Endodermal cell (in vitro differentiated cells): ENCODE results near the gene HMOX1. TPM values are rescaled to one million over a fixed set of nuclear protein-coding genes. Genes with fewer than 3 reads are reported as not detected.
A peak's percentile ranks its signal among the peaks of the same experiment; 100 is the strongest.

Experiments
- DNase-seq: peaks from one replicate; pipeline ENCODE4 v3.0.0-alpha.2; 2017
- H3K27ac ChIP-seq: 2 replicates; pipeline ENCODE4 v1.5.1; 2013; ENCODE audit warnings: mild to moderate bottlenecking, low read depth, low read length, moderate library complexity
- H3K27me3 ChIP-seq: 2 replicates; pipeline ENCODE4 v1.6.1; 2013; ENCODE audit warnings: mild to moderate bottlenecking, low read length, moderate library complexity; ENCODE audit not compliant: insufficient read depth, control insufficient read depth, poor library complexity, severe bottlenecking
- H3K36me3 ChIP-seq: 2 replicates; pipeline ENCODE4 v1.7.0; 2013; ENCODE audit warnings: mild to moderate bottlenecking, low read length, moderate library complexity; ENCODE audit not compliant: control insufficient read depth, insufficient read depth
- H3K4me1 ChIP-seq: one replicate; pipeline ENCODE4 v1.7.0; 2013; ENCODE audit warnings: low read length; ENCODE audit not compliant: control insufficient read depth, insufficient read depth
- H3K4me3 ChIP-seq: 2 replicates; pipeline ENCODE4 v1.5.1; 2013; ENCODE audit warnings: mild to moderate bottlenecking, low read length, moderate library complexity
- H3K9ac ChIP-seq: 2 replicates; pipeline ENCODE4 v1.6.1; 2013; ENCODE audit warnings: mild to moderate bottlenecking, low read length, moderate library complexity; ENCODE audit not compliant: poor library complexity, severe bottlenecking; ENCODE audit errors: extremely low read depth
- H3K9me3 ChIP-seq: 2 replicates; pipeline ENCODE4 v1.6.1; 2013; ENCODE audit warnings: mild to moderate bottlenecking, low read length, moderate library complexity; ENCODE audit not compliant: control insufficient read depth
- H3K27ac Mint-ChIP-seq: 2 replicates; pipeline ENCODE4 v1.8.0; 2020; ENCODE audit warnings: mixed read lengths
- H3K27me3 Mint-ChIP-seq: 2 replicates; pipeline ENCODE4 v1.8.0; 2021; ENCODE audit warnings: mild to moderate bottlenecking, mixed read lengths; ENCODE audit not compliant: insufficient read depth
- H3K36me3 Mint-ChIP-seq: 2 replicates; pipeline ENCODE4 v1.8.0; 2020; ENCODE audit warnings: low read depth, mixed read lengths
- H3K4me1 Mint-ChIP-seq: 2 replicates; pipeline ENCODE4 v1.8.0; 2020; ENCODE audit warnings: mixed read lengths
- H3K4me3 Mint-ChIP-seq: 2 replicates; pipeline ENCODE4 v1.8.0; 2020; ENCODE audit warnings: mild to moderate bottlenecking, moderate library complexity, mixed read lengths
- H3K9me3 Mint-ChIP-seq: 2 replicates; pipeline ENCODE4 v1.8.0; 2020; ENCODE audit warnings: mild to moderate bottlenecking, mixed read lengths
- CTCF ChIP-seq: fragments of 200-600 bp; sonication (generic); conservative IDR thresholded peaks from 2 replicates; pipeline ENCODE4 v1.5.0; 2021; ENCODE audit warnings: antibody characterized with exemption, mild to moderate bottlenecking
- WGBS, 2 experiments: methylation state at CpG; one replicate each; pipeline versions ENCODE4 v1.1.5 to v1.1.7; 2013; ENCODE audit warnings: missing lambda C conversion rate in 2 of 2, mixed read lengths in 1 of 2; ENCODE audit not compliant: insufficient coverage in 1 of 2, insufficient read length in 1 of 2; 5-methylcytosine and 5-hydroxymethylcytosine counted together
- total RNA-seq, 2 donors: library from RNA; stranded (reverse); fragmentation: NEBNext Ultra II Directional in 1 of 2; extraction: Animal tissue kit (Norgen Biotek cat#: 25700) in 1 of 2; gene quantifications; 2 replicates in 1 of 2; 3 replicates in 1 of 2; pipeline ENCODE4 v1.2.1, GENCODE V29; 2021

Gene HMOX1
- total RNA-seq, 2 donors from 2014 or later = 11.4 to 21.6 TPM

- H3K27me3 ChIP-seq = no peaks in the 10 kb centered on the region
- no peaks in the 10 kb centered on the region for H3K9me3 ChIP-seq
- Mint-ChIP-seq H3K9me3 (no peaks in the 10 kb centered on the region), H3K36me3 (peaks cover 69% of the 10 kb centered on the region), H3K4me3 (no peak overlapping the region), H3K4me1 (peaks cover 7% of the 10 kb centered on the region), H3K27me3 (no peaks in the 10 kb centered on the region), H3K27ac (peak overlapping the region; percentile 21)
- H3K27ac ChIP-seq = no peak overlapping the region
- WGBS, 2 experiments = 93 to 96% methylated on average over 8 to 12 of the region's 12 CpGs
- peak; percentile 55 for TF ChIP-seq CTCF
- H3K4me1 ChIP-seq = peaks cover 5% of the 10 kb centered on the region
- peak; percentile 73 for DNase-seq
- no peak overlapping the region for H3K4me3 ChIP-seq
- H3K9ac ChIP-seq = no peak overlapping the region
- peaks cover 88% of the 10 kb centered on the region for H3K36me3 ChIP-seq
Measured at GRCh38 chr22:35421121-35421520, 40.2 kb downstream of the HMOX1 start.

- Mint-ChIP-seq H3K4me3 (no peak overlapping the region), H3K9me3 (no peaks in the 10 kb centered on the region), H3K36me3 (peaks cover 62% of the 10 kb centered on the region), H3K27ac (no peak overlapping the region), H3K27me3 (no peaks in the 10 kb centered on the region), H3K4me1 (peaks cover 15% of the 10 kb centered on the region)
- Histone ChIP-seq H3K4me1 (peaks cover 15% of the 10 kb centered on the region), H3K9ac (no peak overlapping the region), H3K9me3 (no peaks in the 10 kb centered on the region), H3K27ac (no peak overlapping the region), H3K4me3 (no peak overlapping the region), H3K27me3 (no peaks in the 10 kb centered on the region), H3K36me3 (peaks cover 83% of the 10 kb centered on the region)
- 92 to 93% methylated on average over 3 to 4 of the region's 4 CpGs for WGBS, 2 experiments
- TF ChIP-seq CTCF = no peak
- no peak for DNase-seq
Measured at GRCh38 chr22:35422145-35422544, 41.2 kb downstream of the HMOX1 start.

GRCh38 chr22:35422936-35423335 is 42.0 kb downstream of the HMOX1 start:
- Histone ChIP-seq H3K4me3 (no peak overlapping the region), H3K9me3 (no peaks in the 10 kb centered on the region), H3K27ac (no peak overlapping the region), H3K9ac (no peak overlapping the region), H3K4me1 (peaks cover 15% of the 10 kb centered on the region), H3K36me3 (peaks cover 81% of the 10 kb centered on the region), H3K27me3 (no peaks in the 10 kb centered on the region)
- Mint-ChIP-seq H3K27me3 (no peaks in the 10 kb centered on the region), H3K36me3 (peaks cover 57% of the 10 kb centered on the region), H3K27ac (no peak overlapping the region), H3K4me1 (peaks cover 15% of the 10 kb centered on the region), H3K4me3 (no peak overlapping the region), H3K9me3 (no peaks in the 10 kb centered on the region)
- 95 to 98% methylated on average over 6 to 9 of the region's 9 CpGs for WGBS, 2 experiments
- DNase-seq = no peak
- TF ChIP-seq CTCF = no peak
